OCI-LY1 (cell line): ENCODE measurements around the gene KCNMA1.

Experiments
- H2AFZ ChIP-seq: fragments of 200-600 bp; sonication (generic), shearing (Covaris generic); 2 replicates; pipeline ENCODE4 v1.6.0; 2014; ENCODE audit warnings: antibody characterized with exemption, mild to moderate bottlenecking, low read length
- H3F3A ChIP-seq: fragments of 200-600 bp; sonication (generic), shearing (Covaris generic); 2 replicates; pipeline ENCODE4 v1.6.0; 2014; ENCODE audit warnings: mild to moderate bottlenecking, antibody characterized with exemption, low read length, moderate library complexity; ENCODE audit not compliant: insufficient read depth
- H3K27ac ChIP-seq: fragments of 200-600 bp; sonication (generic); 2 replicates; pipeline ENCODE4 v1.5.1; 2014; ENCODE audit warnings: low read length, mixed run types, mild to moderate bottlenecking, low read depth; ENCODE audit not compliant: poor library complexity, severe bottlenecking
- H3K27me3 ChIP-seq: fragments of 200-600 bp; sonication (generic); 2 replicates; pipeline ENCODE4 v1.6.0; 2014; ENCODE audit warnings: antibody characterized with exemption, mild to moderate bottlenecking, low read length, moderate library complexity; ENCODE audit not compliant: insufficient read depth
- H3K36me3 ChIP-seq: fragments of 200-600 bp; sonication (generic); 2 replicates; pipeline ENCODE4 v1.6.1; 2014; ENCODE audit warnings: mild to moderate bottlenecking, antibody characterized with exemption, low read length, moderate library complexity, mixed read lengths; ENCODE audit not compliant: insufficient read depth
- H3K4me1 ChIP-seq: fragments of 200-600 bp; sonication (generic); 2 replicates; pipeline ENCODE4 v1.5.1; 2014; ENCODE audit warnings: mild to moderate bottlenecking, low read length, moderate library complexity; ENCODE audit not compliant: insufficient read depth, severe bottlenecking
- H3K4me2 ChIP-seq: fragments of 200-600 bp; sonication (generic), shearing (Covaris generic); 2 replicates; pipeline ENCODE4 v1.6.1; 2014; ENCODE audit warnings: low read length
- H3K4me3 ChIP-seq: fragments of 200-600 bp; sonication (generic); 2 replicates; pipeline ENCODE4 v1.5.1; 2014; ENCODE audit warnings: low read length, low read depth, mild to moderate bottlenecking, mixed read lengths; ENCODE audit not compliant: poor library complexity, severe bottlenecking
- H3K79me2 ChIP-seq: fragments of 200-600 bp; shearing (Covaris generic); 2 replicates; pipeline ENCODE4 v1.6.1; 2016; ENCODE audit warnings: mixed run types, low read length, mixed read lengths; ENCODE audit not compliant: insufficient read depth
- H3K9ac ChIP-seq: fragments of 200-600 bp; sonication (generic), shearing (Covaris generic); 2 replicates; pipeline ENCODE4 v1.6.1; 2014; ENCODE audit warnings: mild to moderate bottlenecking, low read length, mixed read lengths
- H3K9me2 ChIP-seq: fragments of 200-600 bp; sonication (generic), shearing (Covaris generic); 2 replicates; pipeline ENCODE4 v1.6.1; 2014; ENCODE audit warnings: low read depth, mild to moderate bottlenecking, low read length, mixed read lengths
- H3K9me3 ChIP-seq: fragments of 200-600 bp; shearing (Covaris generic); 2 replicates; pipeline ENCODE4 v1.6.1; 2014; ENCODE audit warnings: low read length, mixed read lengths
- H4K20me1 ChIP-seq: fragments of 200-600 bp; sonication (generic), shearing (Covaris generic); 2 replicates; pipeline ENCODE4 v1.6.0; 2016; ENCODE audit warnings: mild to moderate bottlenecking, low read length; ENCODE audit not compliant: insufficient read depth
- EZH2 ChIP-seq: fragments of 200-600 bp; sonication (generic), shearing (Covaris generic); IDR thresholded peaks from 2 replicates; pipeline ENCODE4 v1.8.0; 2017; ENCODE audit warnings: borderline replicate concordance, mixed run types, mild to moderate bottlenecking, antibody characterized with exemption, low read length, moderate library complexity, mixed read lengths
- TF ChIP-seq, protein P1 (sequence below): fragments of 200-600 bp; sonication (generic), shearing (Covaris generic); IDR thresholded peaks from 2 replicates; pipeline ENCODE4 v1.5.1; 2017; ENCODE audit warnings: mild to moderate bottlenecking, antibody characterized with exemption, low read length, moderate library complexity, mixed read lengths

KCNMA1 gene

GRCh38 chr10:77541944-77542343 is 95.7 kb downstream of the KCNMA1 start:
- Histone ChIP-seq H4K20me1 (no peaks in the 10 kb centered on the region), H3K79me2 (no peaks in the 10 kb centered on the region), H3K27me3 (no peaks in the 10 kb centered on the region), H3K36me3 (no peaks in the 10 kb centered on the region), H3K9ac (no peak overlapping the region), H3F3A (no peaks in the 10 kb centered on the region), H2AFZ (no peak overlapping the region), H3K27ac (no peak overlapping the region), H3K4me1 (no peaks in the 10 kb centered on the region), H3K9me2 (no peaks in the 10 kb centered on the region), H3K4me2 (no peak overlapping the region), H3K4me3 (no peak overlapping the region), H3K9me3 (no peaks in the 10 kb centered on the region)
- TF ChIP-seq, protein P1, sequence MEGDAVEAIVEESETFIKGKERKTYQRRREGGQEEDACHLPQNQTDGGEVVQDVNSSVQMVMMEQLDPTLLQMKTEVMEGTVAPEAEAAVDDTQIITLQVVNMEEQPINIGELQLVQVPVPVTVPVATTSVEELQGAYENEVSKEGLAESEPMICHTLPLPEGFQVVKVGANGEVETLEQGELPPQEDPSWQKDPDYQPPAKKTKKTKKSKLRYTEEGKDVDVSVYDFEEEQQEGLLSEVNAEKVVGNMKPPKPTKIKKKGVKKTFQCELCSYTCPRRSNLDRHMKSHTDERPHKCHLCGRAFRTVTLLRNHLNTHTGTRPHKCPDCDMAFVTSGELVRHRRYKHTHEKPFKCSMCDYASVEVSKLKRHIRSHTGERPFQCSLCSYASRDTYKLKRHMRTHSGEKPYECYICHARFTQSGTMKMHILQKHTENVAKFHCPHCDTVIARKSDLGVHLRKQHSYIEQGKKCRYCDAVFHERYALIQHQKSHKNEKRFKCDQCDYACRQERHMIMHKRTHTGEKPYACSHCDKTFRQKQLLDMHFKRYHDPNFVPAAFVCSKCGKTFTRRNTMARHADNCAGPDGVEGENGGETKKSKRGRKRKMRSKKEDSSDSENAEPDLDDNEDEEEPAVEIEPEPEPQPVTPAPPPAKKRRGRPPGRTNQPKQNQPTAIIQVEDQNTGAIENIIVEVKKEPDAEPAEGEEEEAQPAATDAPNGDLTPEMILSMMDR: no peak
- TF ChIP-seq EZH2: no peak

DNA sequence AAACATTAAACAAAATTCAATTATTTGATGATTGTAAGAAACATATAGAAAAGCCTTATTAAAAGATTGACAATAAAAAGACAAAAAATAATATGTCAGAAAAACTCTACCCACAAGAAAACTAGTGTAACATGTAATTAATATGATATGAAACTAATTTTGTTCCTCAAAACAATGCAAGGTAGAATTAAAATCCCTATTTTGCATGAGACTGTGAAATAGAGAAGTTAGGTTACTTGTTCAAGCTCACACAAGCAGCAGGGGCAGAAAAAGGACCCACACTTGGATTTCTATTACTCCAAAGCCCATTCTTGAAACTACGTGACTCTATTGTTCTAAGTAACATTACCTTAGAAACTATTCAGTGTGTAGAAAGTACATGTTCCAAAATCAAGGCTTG is 96.4 kb downstream of the KCNMA1 start:
- H2AFZ ChIP-seq: no peak overlapping the region
- TF ChIP-seq, protein P1: no peak
- no peak for TF ChIP-seq EZH2
- no peak overlapping the region for H3K27ac ChIP-seq
- no peaks in the 10 kb centered on the region for H4K20me1 ChIP-seq
- H3K27me3 ChIP-seq: no peaks in the 10 kb centered on the region
- H3K9ac ChIP-seq: no peak overlapping the region
- no peaks in the 10 kb centered on the region for H3F3A ChIP-seq
- H3K9me3 ChIP-seq: no peaks in the 10 kb centered on the region
- H3K4me1 ChIP-seq: no peaks in the 10 kb centered on the region
- H3K4me3 ChIP-seq: no peak overlapping the region
- no peak overlapping the region for H3K4me2 ChIP-seq
- H3K36me3 ChIP-seq: no peaks in the 10 kb centered on the region
- no peaks in the 10 kb centered on the region for H3K9me2 ChIP-seq
- H3K79me2 ChIP-seq: no peaks in the 10 kb centered on the region

GRCh38 chr10:77539147-77539935 is 98.3 kb downstream of the KCNMA1 start:
- H3K79me2 ChIP-seq: no peaks in the 10 kb centered on the region
- H3K9me2 ChIP-seq: no peaks in the 10 kb centered on the region
- no peaks in the 10 kb centered on the region for H3K9me3 ChIP-seq
- no peak overlapping the region for H2AFZ ChIP-seq
- H3K4me3 ChIP-seq: no peak overlapping the region
- no peaks in the 10 kb centered on the region for H3K4me1 ChIP-seq
- no peak overlapping the region for H3K27ac ChIP-seq
- TF ChIP-seq, protein P1: no peak
- TF ChIP-seq EZH2: no peak
- H3K27me3 ChIP-seq: no peaks in the 10 kb centered on the region
- H3K4me2 ChIP-seq: no peak overlapping the region
- no peaks in the 10 kb centered on the region for H4K20me1 ChIP-seq
- H3K9ac ChIP-seq: no peak overlapping the region
- no peaks in the 10 kb centered on the region for H3K36me3 ChIP-seq
- no peaks in the 10 kb centered on the region for H3F3A ChIP-seq
